DOHH2 (cell line): ENCODE measurements around the gene KCTD3.

Source experiments
- H3F3A ChIP-seq: fragments of 200-600 bp; sonication (generic), shearing (Covaris generic); 2 replicates; pipeline ENCODE4 v1.6.0; 2016; ENCODE audit warnings: antibody characterized with exemption, mild to moderate bottlenecking; ENCODE audit not compliant: control insufficient read depth, insufficient read depth
- H3K27ac ChIP-seq: fragments of 200-600 bp; sonication (generic); 2 replicates; pipeline ENCODE4 v1.5.1; 2014; ENCODE audit warnings: low read depth, mild to moderate bottlenecking, low read length, moderate library complexity
- H3K27me3 ChIP-seq: fragments of 200-600 bp; sonication (generic); 2 replicates; pipeline ENCODE4 v1.6.1; 2014; ENCODE audit warnings: mild to moderate bottlenecking, low read length, mixed read lengths; ENCODE audit not compliant: control insufficient read depth
- H3K36me3 ChIP-seq: fragments of 200-600 bp; sonication (generic); 2 replicates; pipeline ENCODE4 v1.6.1; 2014; ENCODE audit warnings: mild to moderate bottlenecking, low read length, moderate library complexity, mixed read lengths; ENCODE audit not compliant: control insufficient read depth
- H3K4me1 ChIP-seq: fragments of 200-600 bp; sonication (generic); 2 replicates; pipeline ENCODE4 v1.6.1; 2014; ENCODE audit warnings: mild to moderate bottlenecking, low read length, mixed read lengths; ENCODE audit not compliant: control insufficient read depth
- H3K4me2 ChIP-seq: fragments of 200-600 bp; sonication (generic); 2 replicates; pipeline ENCODE4 v1.6.0; 2014; ENCODE audit warnings: mild to moderate bottlenecking, low read length, moderate library complexity
- H3K4me3 ChIP-seq: fragments of 200-600 bp; sonication (generic); 2 replicates; pipeline ENCODE4 v1.5.1; 2014; ENCODE audit warnings: mild to moderate bottlenecking, low read length, mixed read lengths
- H3K79me2 ChIP-seq: fragments of 200-600 bp; sonication (generic); 2 replicates; pipeline ENCODE4 v1.6.1; 2014; ENCODE audit warnings: mild to moderate bottlenecking, low read length, mixed read lengths; ENCODE audit not compliant: control insufficient read depth
- H3K9me2 ChIP-seq: fragments of 200-600 bp; sonication (generic); replicated peaks from 2 replicates; pipeline ENCODE4 v1.6.1; 2014; ENCODE audit warnings: mild to moderate bottlenecking, low read length, mixed read lengths; ENCODE audit not compliant: control insufficient read depth
- H3K9me3 ChIP-seq: fragments of 200-600 bp; sonication (generic); 2 replicates; pipeline ENCODE4 v1.6.1; 2014; ENCODE audit warnings: antibody characterized with exemption, low read length, mixed read lengths; ENCODE audit not compliant: control insufficient read depth, insufficient read depth
- H4K20me1 ChIP-seq: fragments of 200-600 bp; sonication (generic); 2 replicates; pipeline ENCODE4 v1.6.0; 2014; ENCODE audit warnings: low read depth, mild to moderate bottlenecking, antibody characterized with exemption, low read length, moderate library complexity; ENCODE audit not compliant: control insufficient read depth, insufficient read depth
- CTCF ChIP-seq: fragments of 200-600 bp; sonication (generic); IDR thresholded peaks from one replicate; pipeline ENCODE4 v1.5.1; 2014; ENCODE audit warnings: antibody characterized with exemption, mild to moderate bottlenecking, low read depth, low read length; ENCODE audit not compliant: poor library complexity, severe bottlenecking
- EZH2phosphoT487 ChIP-seq: fragments of 200-600 bp; sonication (generic); IDR thresholded peaks from 2 replicates; pipeline ENCODE4 v1.6.1; 2017; ENCODE audit warnings: borderline replicate concordance, mild to moderate bottlenecking, antibody characterized with exemption, low read length, moderate library complexity, mixed read lengths

The KCTD3 gene

GRCh38 chr1:215643592-215644321 is 76.7 kb downstream of the KCTD3 start:
- Histone ChIP-seq H4K20me1 (no peaks in the 10 kb centered on the region), H3K27me3 (no peaks in the 10 kb centered on the region), H3F3A (no peaks in the 10 kb centered on the region), H3K79me2 (no peaks in the 10 kb centered on the region), H3K9me2 (no peaks in the 10 kb centered on the region), H3K9me3 (no peaks in the 10 kb centered on the region), H3K4me3 (no peak overlapping the region), H3K27ac (no peak overlapping the region), H3K36me3 (no peaks in the 10 kb centered on the region), H3K4me1 (no peaks in the 10 kb centered on the region), H3K4me2 (no peak overlapping the region)
- TF ChIP-seq CTCF (no peak), EZH2phosphoT487 (no peak)

- Histone ChIP-seq H3K9me3 (no peaks in the 10 kb centered on the region), H3K79me2 (no peaks in the 10 kb centered on the region), H3K4me2 (no peak overlapping the region), H3K4me3 (no peak overlapping the region), H4K20me1 (no peaks in the 10 kb centered on the region), H3F3A (no peaks in the 10 kb centered on the region), H3K27me3 (no peaks in the 10 kb centered on the region), H3K27ac (no peak overlapping the region), H3K4me1 (no peaks in the 10 kb centered on the region), H3K9me2 (no peaks in the 10 kb centered on the region), H3K36me3 (no peaks in the 10 kb centered on the region)
- TF ChIP-seq CTCF, result no peak
Observed at GRCh38 chr1:215645182-215645581, 78.1 kb downstream of the KCTD3 start.

- Histone ChIP-seq H3K4me1 (no peaks in the 10 kb centered on the region), H3K79me2 (no peaks in the 10 kb centered on the region), H3F3A (no peaks in the 10 kb centered on the region), H3K36me3 (no peaks in the 10 kb centered on the region), H3K27me3 (peaks cover under 1% of the 10 kb centered on the region; the same call in 1 of the 2 replicates), H3K27ac (no peak overlapping the region), H3K9me3 (no peaks in the 10 kb centered on the region), H3K4me2 (no peak overlapping the region), H3K4me3 (no peak overlapping the region), H4K20me1 (no peaks in the 10 kb centered on the region), H3K9me2 (no peaks in the 10 kb centered on the region)
- TF ChIP-seq CTCF, result no peak
- TF ChIP-seq EZH2phosphoT487, result no peak
Observed at GRCh38 chr1:215645861-215646260, 78.8 kb downstream of the KCTD3 start.
